CD8-positive, alpha-beta memory T cell (primary cell): ENCODE results near the gene SELENBP1. TPM values are rescaled to one million over a fixed set of nuclear protein-coding genes. Genes with fewer than 3 reads are reported as not detected.
A peak's percentile ranks its signal among the peaks of the same experiment; 100 is the strongest.

ENCODE experiments used
- CTCF ChIA-PET: fragments of 350-600 bp; sonication (Branson Sonifier 250); formaldehyde crosslinking; loops from one replicate; lab custom pipeline; 2021; ENCODE audit warnings: antibody characterized with exemption; lab: Charles Lee
- POLR2A ChIA-PET: fragments of 350-600 bp; sonication (Branson Sonifier 250); formaldehyde crosslinking; loops from one replicate; lab custom pipeline; 2021; ENCODE audit warnings: antibody characterized with exemption; lab: Charles Lee
- DNase-seq, 5 donors: peaks; one replicate each; pipeline versions ENCODE4 v3.0.0 to v3.0.0-alpha.2; 2020 to 2022; ENCODE audit warnings: mixed read lengths in 1 of 5
- H3K27ac ChIP-seq: one replicate; pipeline ENCODE4 v1.7.0; 2013; ENCODE audit warnings: low read depth, mild to moderate bottlenecking, low read length, moderate library complexity
- H3K27me3 ChIP-seq: 2 replicates; pipeline ENCODE4 v1.7.0; 2013; ENCODE audit warnings: low read length, mild to moderate bottlenecking; ENCODE audit not compliant: insufficient read depth, poor library complexity, severe bottlenecking
- H3K36me3 ChIP-seq: 2 replicates; pipeline ENCODE4 v1.7.0; 2013; ENCODE audit warnings: mild to moderate bottlenecking, low read length, moderate library complexity; ENCODE audit not compliant: insufficient read depth
- H3K4me1 ChIP-seq: 2 replicates; pipeline ENCODE4 v1.7.0; 2013; ENCODE audit warnings: mild to moderate bottlenecking, low read length, moderate library complexity; ENCODE audit not compliant: insufficient read depth
- H3K4me3 ChIP-seq: 2 replicates; pipeline ENCODE4 v1.7.0; 2013; ENCODE audit warnings: mild to moderate bottlenecking, low read length
- H3K9me3 ChIP-seq: 2 replicates; pipeline ENCODE4 v1.7.0; 2013; ENCODE audit warnings: mild to moderate bottlenecking, low read length
- H3K27ac Mint-ChIP-seq, 8 donors: one replicate each; pipeline ENCODE4 v1.8.0; 2020 to 2021; ENCODE audit warnings: mixed read lengths in 8 of 8, mild to moderate bottlenecking in 6 of 8, inconsistent platforms in 3 of 8, moderate library complexity in 3 of 8
- H3K27me3 Mint-ChIP-seq, 2 donors: one replicate each; pipeline ENCODE4 v1.8.0; 2020 to 2021; ENCODE audit warnings: mixed read lengths in 2 of 2, mild to moderate bottlenecking in 1 of 2, moderate library complexity in 1 of 2
- H3K36me3 Mint-ChIP-seq, 3 donors: one replicate each; pipeline ENCODE4 v1.8.0; 2020 to 2021; ENCODE audit warnings: mixed read lengths in 3 of 3, inconsistent platforms in 1 of 3, mild to moderate bottlenecking in 1 of 3
- H3K4me1 Mint-ChIP-seq, 3 donors: one replicate each; pipeline ENCODE4 v1.8.0; 2020 to 2021; ENCODE audit warnings: mixed read lengths in 3 of 3, inconsistent platforms in 1 of 3, mild to moderate bottlenecking in 1 of 3
- H3K4me3 Mint-ChIP-seq, 7 donors: one replicate each; pipeline ENCODE4 v1.8.0; 2020 to 2021; ENCODE audit warnings: mixed read lengths in 7 of 7, mild to moderate bottlenecking in 6 of 7, moderate library complexity in 4 of 7, inconsistent platforms in 2 of 7
- H3K9me3 Mint-ChIP-seq, 5 donors: one replicate each; pipeline ENCODE4 v1.8.0; 2020 to 2022; ENCODE audit warnings: mixed read lengths in 5 of 5, mild to moderate bottlenecking in 3 of 5, moderate library complexity in 2 of 5, inconsistent platforms in 1 of 5
- polyA plus RNA-seq: library from polyadenylated mRNA; unstranded; fragments of 300-500 nt; fragmentation: Illumina TruSeq; gene quantifications from one replicate; pipeline ENCODE4 v1.2.3, GENCODE V29; 2021
- total RNA-seq, 2 experiments: library from RNA; stranded (reverse); gene quantifications; one replicate each; pipeline ENCODE4 v1.2.3, GENCODE V29; 2021

The SELENBP1 gene
- total and polyA plus RNA-seq, 3 experiments from 2014 or later, result not detected

- no peaks in the 10 kb centered on the region for H3K9me3 Mint-ChIP-seq
- no peaks in the 10 kb centered on the region for H3K36me3 Mint-ChIP-seq
- Histone ChIP-seq H3K4me3 (no peak overlapping the region), H3K27me3 (no peaks in the 10 kb centered on the region), H3K9me3 (no peaks in the 10 kb centered on the region), H3K4me1 (no peaks in the 10 kb centered on the region), H3K36me3 (no peaks in the 10 kb centered on the region), H3K27ac (peak overlapping the region; percentile 43)
- H3K4me3 Mint-ChIP-seq, result no peak overlapping the region
- ChIA-PET CTCF (interaction anchor here (1.5 kb wide), 1 partner anchor 31 kb away, joined by 5 read pairs; no protein-coding TSS in a partner anchor), POLR2A (no interaction called here)
- peak overlapping the region in 1 of 8 donors; percentile 15 for H3K27ac Mint-ChIP-seq
- no peak for DNase-seq
- no peaks in the 10 kb centered on the region for H3K27me3 Mint-ChIP-seq
- no peaks in the 10 kb centered on the region for H3K4me1 Mint-ChIP-seq
These were observed 991 bp downstream of the SELENBP1 start for GRCh38 chr1:151371370-151372057.

- no peaks in the 10 kb centered on the region for H3K36me3 Mint-ChIP-seq
- no peaks in the 10 kb centered on the region for H3K27me3 Mint-ChIP-seq
- ChIA-PET CTCF (no interaction called here), POLR2A (no interaction called here)
- peak overlapping the region in 1 of 8 donors; percentile 43 for H3K27ac Mint-ChIP-seq
- no peaks in the 10 kb centered on the region for H3K4me1 Mint-ChIP-seq
- DNase-seq, result no peak
- H3K4me3 Mint-ChIP-seq, result no peak overlapping the region
- Histone ChIP-seq H3K27ac (no peak overlapping the region), H3K9me3 (no peaks in the 10 kb centered on the region), H3K36me3 (no peaks in the 10 kb centered on the region), H3K4me1 (no peaks in the 10 kb centered on the region), H3K27me3 (no peaks in the 10 kb centered on the region), H3K4me3 (no peak overlapping the region)
- H3K9me3 Mint-ChIP-seq, result no peaks in the 10 kb centered on the region
These were observed 2.1 kb downstream of the SELENBP1 start for GRCh38 chr1:151370211-151370911.

GRCh38 chr1:151369621-151370048 lies 2.9 kb downstream of the SELENBP1 start:
- Mint-ChIP-seq H3K36me3 (no peaks in the 10 kb centered on the region), H3K4me1 (no peaks in the 10 kb centered on the region), H3K4me3 (no peak overlapping the region), H3K9me3 (no peaks in the 10 kb centered on the region), H3K27me3 (no peaks in the 10 kb centered on the region), H3K27ac (no peak overlapping the region)
- Histone ChIP-seq H3K27ac (no peak overlapping the region), H3K4me1 (no peaks in the 10 kb centered on the region), H3K36me3 (no peaks in the 10 kb centered on the region), H3K9me3 (no peaks in the 10 kb centered on the region), H3K27me3 (no peaks in the 10 kb centered on the region), H3K4me3 (no peak overlapping the region)
- ChIA-PET CTCF (no interaction called here), POLR2A (interaction anchor here (0.5 kb wide), 1 partner anchor 98 kb away, joined by 5 read pairs; no protein-coding TSS in a partner anchor)
- DNase-seq, result no peak

GRCh38 chr1:151369302-151369610 lies 3.2 kb downstream of the SELENBP1 start:
- Mint-ChIP-seq H3K36me3 (no peaks in the 10 kb centered on the region), H3K4me1 (no peaks in the 10 kb centered on the region), H3K9me3 (no peaks in the 10 kb centered on the region), H3K4me3 (no peak overlapping the region), H3K27me3 (no peaks in the 10 kb centered on the region), H3K27ac (no peak overlapping the region)
- no peak overlapping the region for H3K4me3 ChIP-seq
- H3K9me3 ChIP-seq, result no peaks in the 10 kb centered on the region
- ChIA-PET POLR2A (interaction anchor here (0.5 kb wide), 1 partner anchor 98 kb away, joined by 5 read pairs; no protein-coding TSS in a partner anchor), CTCF (no interaction called here)
- H3K27me3 ChIP-seq, result no peaks in the 10 kb centered on the region
- no peaks in the 10 kb centered on the region for H3K4me1 ChIP-seq
- H3K36me3 ChIP-seq, result no peaks in the 10 kb centered on the region
- H3K27ac ChIP-seq, result no peak overlapping the region
- DNase-seq, result no peak

- no peak overlapping the region for H3K27ac ChIP-seq
- H3K27ac Mint-ChIP-seq, result peak overlapping the region in 1 of 8 donors; percentile 41
- H3K9me3 Mint-ChIP-seq, result peaks cover 0 to under 1% (median 0%) of the 10 kb centered on the region in 5 donors
- no peaks in the 10 kb centered on the region for H3K27me3 ChIP-seq
- ChIA-PET CTCF (no interaction called here), POLR2A (no interaction called here)
- H3K36me3 Mint-ChIP-seq, result peaks cover 0 to under 1% (median 0%) of the 10 kb centered on the region in 3 donors
- no peaks in the 10 kb centered on the region for H3K4me1 ChIP-seq
- H3K36me3 ChIP-seq, result no peaks in the 10 kb centered on the region
- no peaks in the 10 kb centered on the region for H3K4me1 Mint-ChIP-seq
- no peaks in the 10 kb centered on the region for H3K27me3 Mint-ChIP-seq
- H3K4me3 Mint-ChIP-seq, result no peak overlapping the region
- no peak for DNase-seq
- no peaks in the 10 kb centered on the region for H3K9me3 ChIP-seq
- no peak overlapping the region for H3K4me3 ChIP-seq
These were observed 3.9 kb downstream of the SELENBP1 start for GRCh38 chr1:151368393-151369301.

- POLR2A ChIA-PET, result no interaction called here
These were observed 4.7 kb downstream of the SELENBP1 start for GRCh38 chr1:151367658-151368392.

GRCh38 chr1:151364996-151365395 lies 7.5 kb downstream of the SELENBP1 start:
- H3K9me3 Mint-ChIP-seq, result peaks cover 0 to 4% (median 0%) of the 10 kb centered on the region in 5 donors
- H3K27me3 Mint-ChIP-seq, result peaks cover 0 to 2% of the 10 kb centered on the region in 2 donors
- Histone ChIP-seq H3K36me3 (no peaks in the 10 kb centered on the region), H3K4me3 (no peak overlapping the region), H3K27ac (no peak overlapping the region), H3K27me3 (no peaks in the 10 kb centered on the region), H3K4me1 (no peaks in the 10 kb centered on the region), H3K9me3 (no peaks in the 10 kb centered on the region)
- DNase-seq, result no peak
- ChIA-PET POLR2A (no interaction called here), CTCF (interaction anchor here (0.7 kb wide), 1 partner anchor 20 kb away, joined by 3 read pairs; no protein-coding TSS in a partner anchor)
- no peak overlapping the region for H3K4me3 Mint-ChIP-seq
- H3K4me1 Mint-ChIP-seq, result no peaks in the 10 kb centered on the region
- H3K27ac Mint-ChIP-seq, result no peak overlapping the region
- peaks cover 0 to 17% (median 2%) of the 10 kb centered on the region in 3 donors for H3K36me3 Mint-ChIP-seq

More at GRCh38 chr1:151367658-151368392, 4.7 kb downstream of the SELENBP1 start:
- DNase-seq, result no peak
- Mint-ChIP-seq H3K27me3 (no peaks in the 10 kb centered on the region), H3K9me3 (peaks cover 0 to 2% (median 0%) of the 10 kb centered on the region in 5 donors), H3K27ac (peak overlapping the region in 1 of 8 donors; percentile 41), H3K36me3 (peaks cover 0 to 5% (median 2%) of the 10 kb centered on the region in 3 donors), H3K4me1 (no peaks in the 10 kb centered on the region), H3K4me3 (no peak overlapping the region)
- H3K9me3 ChIP-seq, result no peaks in the 10 kb centered on the region
- H3K36me3 ChIP-seq, result no peaks in the 10 kb centered on the region
- CTCF ChIA-PET, result no interaction called here
- H3K4me3 ChIP-seq, result no peak overlapping the region
- H3K27ac ChIP-seq, result no peak overlapping the region
- H3K4me1 ChIP-seq, result no peaks in the 10 kb centered on the region
- H3K27me3 ChIP-seq, result no peaks in the 10 kb centered on the region
